HEK293 (cell line): ENCODE data around the gene AFP.

Experiments
- CTCF ChIA-PET: fragments of 350-600 bp; formaldehyde crosslinking; extraction: SDS; loops from one replicate; lab custom pipeline; 2021; ENCODE audit warnings: antibody characterized with exemption; lab: Yijun Ruan, JAX
- POLR2A ChIA-PET: fragments of 300-600 bp; formaldehyde crosslinking; extraction: SDS; loops from one replicate; lab custom pipeline; 2020; ENCODE audit warnings: antibody characterized with exemption, inconsistent platforms; lab: Yijun Ruan, JAX
- H3K27ac ChIP-seq: fragments of 200-500 bp; sonication (Bioruptor generic); 2 replicates; pipeline ENCODE4 v1.5.1; 2014; ENCODE audit warnings: low read depth, low read length, control low read depth, inconsistent platforms; ENCODE audit errors: extremely low read depth
- H3K36me3 ChIP-seq, 2 experiments: fragments of 200-500 bp in 1 of 2; sonication (Bioruptor generic) in 1 of 2; 1 replicate in 1 of 2; 2 replicates in 1 of 2; pipeline ENCODE4 v1.5.1; 2014 to 2017; ENCODE audit warnings: inconsistent platforms in 2 of 2, low read length in 2 of 2; ENCODE audit not compliant: control insufficient read depth in 2 of 2, insufficient read depth in 1 of 2
- H3K4me1 ChIP-seq: fragments of 200-500 bp; sonication (Bioruptor generic); 2 replicates; pipeline ENCODE4 v1.5.1; 2014; ENCODE audit warnings: mild to moderate bottlenecking, low read length, inconsistent platforms; ENCODE audit not compliant: control insufficient read depth, insufficient read depth
- H3K4me3 ChIP-seq: 2 replicates; pipeline ENCODE4 v1.5.1; 2011; ENCODE audit warnings: low read depth, mild to moderate bottlenecking, control low read depth, low read length, moderate library complexity
- H3K9me3 ChIP-seq: fragments of 200-500 bp; sonication (Bioruptor generic); 2 replicates; pipeline ENCODE4 v1.5.1; 2014; ENCODE audit warnings: low read depth, low read length, inconsistent platforms; ENCODE audit not compliant: control insufficient read depth, insufficient read depth
- FEZF1 ChIP-seq: fragments of 450-650 bp; formaldehyde crosslinking; IDR thresholded peaks from 2 replicates; pipeline ENCODE4 v1.5.1; 2016; ENCODE audit warnings: missing biosample characterization, missing genetic modification characterization
- GFI1B ChIP-seq: fragments of 450-650 bp; formaldehyde crosslinking; IDR thresholded peaks from 2 replicates; pipeline ENCODE4 v1.5.1; 2016; ENCODE audit warnings: missing biosample characterization, missing genetic modification characterization
- INSM2 ChIP-seq: fragments of 450-650 bp; formaldehyde crosslinking; IDR thresholded peaks from 2 replicates; pipeline ENCODE4 v1.5.1; 2016; ENCODE audit warnings: missing biosample characterization, missing genetic modification characterization
- KLF17 ChIP-seq: fragments of 450-650 bp; formaldehyde crosslinking; IDR thresholded peaks from 2 replicates; pipeline ENCODE4 v1.5.1; 2016; ENCODE audit warnings: missing biosample characterization, missing genetic modification characterization
- MYNN ChIP-seq: fragments of 450-650 bp; formaldehyde crosslinking; IDR thresholded peaks from 2 replicates; pipeline ENCODE4 v1.5.1; 2016; ENCODE audit warnings: missing biosample characterization, missing genetic modification characterization, borderline replicate concordance
- PRDM4 ChIP-seq: fragments of 450-650 bp; formaldehyde crosslinking; IDR thresholded peaks from 2 replicates; pipeline ENCODE4 v1.5.1; 2017; ENCODE audit warnings: missing biosample characterization, missing genetic modification characterization
- SALL2 ChIP-seq: fragments of 450-650 bp; formaldehyde crosslinking; IDR thresholded peaks from 2 replicates; pipeline ENCODE4 v1.5.0; 2017; ENCODE audit warnings: missing biosample characterization, mild to moderate bottlenecking, missing genetic modification characterization, borderline replicate concordance
- TRIM28 ChIP-seq: IDR thresholded peaks from 2 replicates; pipeline ENCODE4 v1.6.1; 2011; ENCODE audit warnings: low read length, control low read depth, borderline replicate concordance
- ZBTB17 ChIP-seq: fragments of 450-650 bp; formaldehyde crosslinking; IDR thresholded peaks from 2 replicates; pipeline ENCODE4 v1.5.1; 2016; ENCODE audit warnings: missing biosample characterization, missing genetic modification characterization
- ZFHX2 ChIP-seq: fragments of 450-650 bp; formaldehyde crosslinking; conservative IDR thresholded peaks from 2 replicates; pipeline ENCODE4 v1.5.1; 2016; ENCODE audit warnings: missing biosample characterization, missing genetic modification characterization
- ZFP69B ChIP-seq: fragments of 450-650 bp; formaldehyde crosslinking; IDR thresholded peaks from 2 replicates; pipeline ENCODE4 v1.5.1; 2016; ENCODE audit warnings: missing biosample characterization, missing genetic modification characterization
- ZNF10 ChIP-seq: fragments of 450-650 bp; formaldehyde crosslinking; IDR thresholded peaks from 2 replicates; pipeline ENCODE4 v1.5.1; 2017; ENCODE audit warnings: missing biosample characterization, missing genetic modification characterization
- ZNF121 ChIP-seq: fragments of 450-650 bp; formaldehyde crosslinking; IDR thresholded peaks from 2 replicates; pipeline ENCODE4 v1.5.1; 2016; ENCODE audit warnings: missing biosample characterization, missing genetic modification characterization
- ZNF174 ChIP-seq: fragments of 450-650 bp; formaldehyde crosslinking; IDR thresholded peaks from 2 replicates; pipeline ENCODE4 v1.5.0; 2017; ENCODE audit warnings: missing biosample characterization, mild to moderate bottlenecking, missing genetic modification characterization
- ZNF341 ChIP-seq: fragments of 450-650 bp; formaldehyde crosslinking; IDR thresholded peaks from 2 replicates; pipeline ENCODE4; 2016; ENCODE audit warnings: low read depth, missing biosample characterization, missing genetic modification characterization
- ZNF350 ChIP-seq: fragments of 450-650 bp; formaldehyde crosslinking; IDR thresholded peaks from 2 replicates; pipeline ENCODE4 v1.5.0; 2017; ENCODE audit warnings: missing biosample characterization, mild to moderate bottlenecking, missing genetic modification characterization
- ZNF548 ChIP-seq: fragments of 450-650 bp; formaldehyde crosslinking; IDR thresholded peaks from 2 replicates; pipeline ENCODE4 v1.5.1; 2016; ENCODE audit warnings: missing biosample characterization, missing genetic modification characterization
- ZNF560 ChIP-seq: fragments of 450-650 bp; formaldehyde crosslinking; IDR thresholded peaks from 2 replicates; pipeline ENCODE4 v1.5.1; 2017; ENCODE audit warnings: missing biosample characterization, missing genetic modification characterization, borderline replicate concordance
- ZNF580 ChIP-seq: fragments of 450-650 bp; formaldehyde crosslinking; IDR thresholded peaks from 2 replicates; pipeline ENCODE4 v1.5.1; 2016; ENCODE audit warnings: missing biosample characterization, missing genetic modification characterization
- ZNF600 ChIP-seq: fragments of 450-650 bp; formaldehyde crosslinking; IDR thresholded peaks from 2 replicates; pipeline ENCODE4 v1.5.1; 2016; ENCODE audit warnings: missing biosample characterization, missing genetic modification characterization
- ZNF610 ChIP-seq: fragments of 450-650 bp; formaldehyde crosslinking; IDR thresholded peaks from 2 replicates; pipeline ENCODE4 v1.5.1; 2016; ENCODE audit warnings: missing biosample characterization, missing genetic modification characterization, borderline replicate concordance
- ZNF621 ChIP-seq: fragments of 450-650 bp; formaldehyde crosslinking; IDR thresholded peaks from 2 replicates; pipeline ENCODE4 v1.5.1; 2017; ENCODE audit warnings: missing biosample characterization, missing genetic modification characterization
- ZNF623 ChIP-seq: fragments of 450-650 bp; formaldehyde crosslinking; IDR thresholded peaks from 2 replicates; pipeline ENCODE4 v1.5.1; 2016; ENCODE audit warnings: missing biosample characterization, missing genetic modification characterization
- ZNF654 ChIP-seq: fragments of 450-650 bp; formaldehyde crosslinking; IDR thresholded peaks from 2 replicates; pipeline ENCODE4 v1.5.1; 2016; ENCODE audit warnings: low read depth, missing biosample characterization, missing genetic modification characterization
- ZNF660 ChIP-seq: fragments of 450-650 bp; IDR thresholded peaks from 2 replicates; pipeline ENCODE4 v1.5.1; 2018; ENCODE audit warnings: missing biosample characterization, mild to moderate bottlenecking, missing genetic modification characterization
- ZNF664 ChIP-seq: fragments of 450-650 bp; formaldehyde crosslinking; IDR thresholded peaks from 2 replicates; pipeline ENCODE4 v1.5.1; 2016; ENCODE audit warnings: missing biosample characterization, missing genetic modification characterization
- ZNF76 ChIP-seq: fragments of 450-650 bp; formaldehyde crosslinking; IDR thresholded peaks from 2 replicates; pipeline ENCODE4; 2016; ENCODE audit warnings: low read depth, missing biosample characterization, missing genetic modification characterization, borderline replicate concordance
- ZNF785 ChIP-seq: fragments of 450-650 bp; formaldehyde crosslinking; IDR thresholded peaks from 2 replicates; pipeline ENCODE4 v1.5.1; 2016; ENCODE audit warnings: missing biosample characterization, missing genetic modification characterization
- TF ChIP-seq, protein P1 (sequence below): fragments of 450-650 bp; IDR thresholded peaks from 2 replicates; pipeline ENCODE4 v1.5.1; 2018; ENCODE audit warnings: missing biosample characterization, missing genetic modification characterization

The AFP gene

GRCh38 chr4:73439445-73439844 lies 3.4 kb downstream of the AFP start (continued):
- no peak for TF ChIP-seq ZNF610 (tag by site-specific recombination)
- TF ChIP-seq ZNF76 (tag by site-specific recombination): no peak
- no peak for TF ChIP-seq ZNF560 (tag by site-specific recombination)
- TF ChIP-seq ZFHX2 (tag by site-specific recombination): no peak
- TF ChIP-seq ZNF621: no peak
- no peak for TF ChIP-seq ZNF10 (tag by site-specific recombination)
- no peak for TF ChIP-seq ZNF785 (tag by site-specific recombination)
- TF ChIP-seq ZNF660 (tag by site-specific recombination): no peak
- TF ChIP-seq SALL2: no peak
- TF ChIP-seq, protein P1, sequence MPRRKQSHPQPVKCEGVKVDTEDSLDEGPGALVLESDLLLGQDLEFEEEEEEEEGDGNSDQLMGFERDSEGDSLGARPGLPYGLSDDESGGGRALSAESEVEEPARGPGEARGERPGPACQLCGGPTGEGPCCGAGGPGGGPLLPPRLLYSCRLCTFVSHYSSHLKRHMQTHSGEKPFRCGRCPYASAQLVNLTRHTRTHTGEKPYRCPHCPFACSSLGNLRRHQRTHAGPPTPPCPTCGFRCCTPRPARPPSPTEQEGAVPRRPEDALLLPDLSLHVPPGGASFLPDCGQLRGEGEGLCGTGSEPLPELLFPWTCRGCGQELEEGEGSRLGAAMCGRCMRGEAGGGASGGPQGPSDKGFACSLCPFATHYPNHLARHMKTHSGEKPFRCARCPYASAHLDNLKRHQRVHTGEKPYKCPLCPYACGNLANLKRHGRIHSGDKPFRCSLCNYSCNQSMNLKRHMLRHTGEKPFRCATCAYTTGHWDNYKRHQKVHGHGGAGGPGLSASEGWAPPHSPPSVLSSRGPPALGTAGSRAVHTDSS (tag by site-specific recombination): no peak
- no peak for TF ChIP-seq ZNF664 (tag by site-specific recombination)
- TF ChIP-seq FEZF1 (tag by site-specific recombination): no peak
- TF ChIP-seq PRDM4 (tag by site-specific recombination): no peak
- TF ChIP-seq ZFP69B (tag by site-specific recombination): no peak
- TF ChIP-seq, all 188 proteins: peak for 0

DNA sequence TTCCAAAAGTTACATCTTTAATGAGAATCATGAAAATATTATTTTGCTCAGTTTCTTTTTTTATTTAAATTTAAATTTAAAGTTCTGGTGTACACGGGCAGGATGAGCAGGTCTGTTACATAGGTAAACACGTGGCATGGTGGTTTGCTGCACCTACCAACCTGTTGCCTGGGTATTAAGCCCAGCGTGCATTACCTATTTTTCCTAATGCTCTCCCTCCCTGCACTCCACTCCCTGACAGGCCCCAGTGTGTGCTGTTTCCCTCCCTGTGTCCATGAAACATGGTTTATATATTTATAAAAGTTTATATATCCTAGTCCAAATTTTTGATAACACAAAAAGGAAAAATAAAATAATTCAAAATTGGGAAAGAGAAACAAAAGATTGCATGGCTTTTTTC lies 4.0 kb downstream of the AFP start:
- no peak overlapping the region for H3K27ac ChIP-seq
- H3K36me3 ChIP-seq: no peaks in the 10 kb centered on the region
- ChIA-PET CTCF (interaction anchor here (0.5 to 0.7 kb wide), 2 partner anchors 214 to 521 kb away, joined by 4 read pairs; no protein-coding TSS in a partner anchor), POLR2A (no interaction called here)
- TF ChIP-seq TRIM28 (no peak), ZNF600 (tag by site-specific recombination) (no peak), ZNF580 (no peak), ZNF610 (tag by site-specific recombination) (no peak), ZNF174 (tag by site-specific recombination) (no peak), ZNF121 (no peak), ZBTB17 (tag by site-specific recombination) (no peak), ZNF654 (tag by site-specific recombination) (no peak), ZNF548 (tag by site-specific recombination) (no peak), SALL2 (no peak), ZNF623 (tag by site-specific recombination) (no peak), GFI1B (no peak), ZNF341 (tag by site-specific recombination) (no peak), INSM2 (tag by site-specific recombination) (no peak), ZNF350 (tag by site-specific recombination) (no peak), MYNN (tag by site-specific recombination) (no peak), KLF17 (no peak)
- H3K4me3 ChIP-seq: no peak overlapping the region
- H3K9me3 ChIP-seq: no peaks in the 10 kb centered on the region
- no peaks in the 10 kb centered on the region for H3K4me1 ChIP-seq
